B cell (primary cell): Measurements from ENCODE around the gene EP400.

Source experiments
- CTCF ChIP-seq: fragments of 200-600 bp; IDR thresholded peaks from one replicate; pipeline ENCODE4 v1.8.0; 2022; ENCODE audit warnings: antibody characterized with exemption, mild to moderate bottlenecking
- EZH2 ChIP-seq: IDR thresholded peaks from 2 replicates; pipeline ENCODE4 v1.6.1; 2012; ENCODE audit warnings: borderline replicate concordance, low read depth, mild to moderate bottlenecking, moderate library complexity, low read length; ENCODE audit not compliant: insufficient read depth, poor library complexity, severe bottlenecking

DNA sequence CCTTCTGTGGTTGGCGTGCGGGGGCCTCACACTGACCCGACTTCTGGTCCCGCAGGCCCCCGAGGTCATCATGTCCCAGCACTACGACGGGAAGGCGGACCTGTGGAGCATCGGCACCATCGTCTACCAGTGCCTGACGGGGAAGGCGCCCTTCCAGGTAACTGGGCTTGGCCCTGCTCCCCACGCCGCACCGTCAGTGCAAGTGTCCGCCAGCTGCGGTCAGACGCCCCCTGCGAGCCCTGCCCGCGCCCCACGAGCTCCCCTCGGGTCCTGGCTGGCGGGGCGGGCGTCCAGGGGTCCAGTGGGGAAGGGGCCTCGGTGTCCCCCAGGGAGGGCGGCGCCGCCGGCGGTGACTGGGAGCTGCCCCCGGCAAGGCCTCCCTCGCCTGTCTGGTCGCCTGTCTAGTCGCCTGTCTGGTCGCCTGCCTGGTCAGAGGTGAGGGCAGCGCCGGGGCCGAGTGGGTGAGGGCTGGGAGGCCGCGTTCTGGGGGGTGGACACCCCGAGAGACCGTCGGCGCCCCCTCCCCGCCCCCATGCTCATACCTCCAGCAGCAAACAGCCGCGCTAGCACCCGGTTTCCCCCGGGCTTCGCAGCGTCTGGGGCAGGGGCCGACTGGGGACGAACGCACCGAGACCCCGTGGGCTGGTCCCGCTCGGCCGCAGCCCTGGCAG, 40.5 kb upstream of the EP400 start:
- no peak for TF ChIP-seq CTCF
- no peak for TF ChIP-seq EZH2
